Ureter (tissue), 1 donor: ENCODE data around the gene KCNQ1. TPM values are rescaled to one million over a fixed set of nuclear protein-coding genes. Genes with fewer than 3 reads are reported as not detected.

Source experiments
- DNase-seq: peaks from one replicate; pipeline ENCODE4 v3.0.0-alpha.2; 2020; ENCODE audit warnings: low spot score
- total RNA-seq: library from RNA; stranded (reverse); gene quantifications from one replicate; pipeline ENCODE4 v1.2.4, GENCODE V29; 2023
- donor health status: DM: yes; HTN: yes; CAD: no.

KCNQ1 gene
- total RNA-seq, 1 donor from 2014 or later = 63.0 TPM

GRCh38 chr11:2728663-2729332 is 284.0 kb downstream of the KCNQ1 start:
- no peak for DNase-seq

GRCh38 chr11:2729841-2730240 is 285.0 kb downstream of the KCNQ1 start:
- no peak for DNase-seq

GRCh38 chr11:2730272-2731129 is 285.7 kb downstream of the KCNQ1 start:
- no peak for DNase-seq

- no peak for DNase-seq
These were observed 286.6 kb downstream of the KCNQ1 start for GRCh38 chr11:2731130-2732125.

- DNase-seq = no peak
These were observed 287.6 kb downstream of the KCNQ1 start for GRCh38 chr11:2732261-2732939.

GRCh38 chr11:2732940-2733628 is 288.3 kb downstream of the KCNQ1 start:
- no peak for DNase-seq

- DNase-seq = no peak
These were observed 289.6 kb downstream of the KCNQ1 start for GRCh38 chr11:2734181-2735052.

- DNase-seq = no peak
These were observed 290.3 kb downstream of the KCNQ1 start for GRCh38 chr11:2735053-2735589.

GRCh38 chr11:2736577-2737225 is 291.9 kb downstream of the KCNQ1 start:
- DNase-seq = no peak

- no peak for DNase-seq
These were observed 292.4 kb downstream of the KCNQ1 start for GRCh38 chr11:2737226-2737590.

GRCh38 chr11:2737866-2738265 is 293.1 kb downstream of the KCNQ1 start:
- DNase-seq = no peak

- no peak for DNase-seq
These were observed 294.0 kb downstream of the KCNQ1 start for GRCh38 chr11:2738551-2739431.

- no peak for DNase-seq
These were observed 294.9 kb downstream of the KCNQ1 start for GRCh38 chr11:2739531-2740274.

- no peak for DNase-seq
These were observed 295.6 kb downstream of the KCNQ1 start for GRCh38 chr11:2740275-2740940.

- no peak for DNase-seq
These were observed 296.2 kb downstream of the KCNQ1 start for GRCh38 chr11:2741006-2741376.

- DNase-seq = no peak
These were observed 296.7 kb downstream of the KCNQ1 start for GRCh38 chr11:2741377-2742131.
